ENCODE measurements around the gene TMCC2.
A peak's percentile ranks its signal among the peaks of the same experiment; 100 is the strongest.
"Not testable (repeated sequence)": the region's sequence is repeated elsewhere in the genome, so short reads cannot be mapped to it uniquely, and the experiment has no call there.

Gene TMCC2

GRCh38 chr1:205294175-205294917 lies 66.6 kb downstream of the TMCC2 start:
- H3K27ac ChIP-seq, result no peak overlapping the region
- TF ChIP-seq, protein P1, sequence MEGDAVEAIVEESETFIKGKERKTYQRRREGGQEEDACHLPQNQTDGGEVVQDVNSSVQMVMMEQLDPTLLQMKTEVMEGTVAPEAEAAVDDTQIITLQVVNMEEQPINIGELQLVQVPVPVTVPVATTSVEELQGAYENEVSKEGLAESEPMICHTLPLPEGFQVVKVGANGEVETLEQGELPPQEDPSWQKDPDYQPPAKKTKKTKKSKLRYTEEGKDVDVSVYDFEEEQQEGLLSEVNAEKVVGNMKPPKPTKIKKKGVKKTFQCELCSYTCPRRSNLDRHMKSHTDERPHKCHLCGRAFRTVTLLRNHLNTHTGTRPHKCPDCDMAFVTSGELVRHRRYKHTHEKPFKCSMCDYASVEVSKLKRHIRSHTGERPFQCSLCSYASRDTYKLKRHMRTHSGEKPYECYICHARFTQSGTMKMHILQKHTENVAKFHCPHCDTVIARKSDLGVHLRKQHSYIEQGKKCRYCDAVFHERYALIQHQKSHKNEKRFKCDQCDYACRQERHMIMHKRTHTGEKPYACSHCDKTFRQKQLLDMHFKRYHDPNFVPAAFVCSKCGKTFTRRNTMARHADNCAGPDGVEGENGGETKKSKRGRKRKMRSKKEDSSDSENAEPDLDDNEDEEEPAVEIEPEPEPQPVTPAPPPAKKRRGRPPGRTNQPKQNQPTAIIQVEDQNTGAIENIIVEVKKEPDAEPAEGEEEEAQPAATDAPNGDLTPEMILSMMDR (IDR thresholded peaks at IDR 0.05), result no peak
- TF ChIP-seq ZFX (IDR thresholded peaks at IDR 0.05; ENCODE audit: borderline replicate concordance), result no peak

- H3K27ac ChIP-seq, result no peak overlapping the region
- TF ChIP-seq, protein P1 (IDR thresholded peaks at IDR 0.05), result no peak
- TF ChIP-seq ZFX (IDR thresholded peaks at IDR 0.05; ENCODE audit: borderline replicate concordance), result no peak
Observed at GRCh38 chr1:205294934-205295333, 67.2 kb downstream of the TMCC2 start.

GRCh38 chr1:205296154-205296553 lies 68.4 kb downstream of the TMCC2 start:
- H3K27ac ChIP-seq, result no peak overlapping the region
- no peak for TF ChIP-seq ZFX (IDR thresholded peaks at IDR 0.05; ENCODE audit: borderline replicate concordance)
- TF ChIP-seq, protein P1 (IDR thresholded peaks at IDR 0.05), result no peak

GRCh38 chr1:205297546-205298177 lies 69.9 kb downstream of the TMCC2 start:
- H3K27ac ChIP-seq, result not testable (repeated sequence)

GRCh38 chr1:205298191-205298994 lies 70.6 kb downstream of the TMCC2 start:
- no peak overlapping the region for H3K27ac ChIP-seq
- TF ChIP-seq ZFX (IDR thresholded peaks at IDR 0.05; ENCODE audit: borderline replicate concordance), result no peak
- TF ChIP-seq, protein P1 (IDR thresholded peaks at IDR 0.05), result no peak

DNA sequence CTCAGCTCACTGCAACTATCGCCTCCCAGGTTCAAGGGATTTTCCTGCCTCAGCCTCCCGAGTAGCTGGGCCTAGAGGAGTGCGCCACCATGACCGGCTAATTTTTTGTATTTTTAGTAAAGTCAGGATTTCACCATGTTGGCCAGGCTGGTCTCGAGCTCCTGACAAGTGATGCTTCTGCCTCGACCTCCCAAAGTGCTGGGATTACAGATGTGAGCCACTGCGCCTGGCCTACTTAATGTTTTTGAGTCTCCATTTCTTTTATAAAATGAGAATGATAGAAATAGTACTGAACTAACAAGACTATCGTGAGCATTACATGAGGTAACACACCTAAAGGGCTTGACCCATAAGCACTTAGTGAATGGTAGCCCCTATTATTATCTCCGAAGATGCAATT lies 72.4 kb downstream of the TMCC2 start:
- peak overlapping the region; percentile 21; the same call in 1 of the 2 replicates for H3K27ac ChIP-seq
- TF ChIP-seq, protein P1 (IDR thresholded peaks at IDR 0.05), result no peak
- no peak for TF ChIP-seq ZFX (IDR thresholded peaks at IDR 0.05; ENCODE audit: borderline replicate concordance)

GRCh38 chr1:205301205-205301821 lies 73.6 kb downstream of the TMCC2 start:
- TF ChIP-seq, protein P1 (IDR thresholded peaks at IDR 0.05), result no peak
- no peak for TF ChIP-seq ZFX (IDR thresholded peaks at IDR 0.05; ENCODE audit: borderline replicate concordance)
- H3K27ac ChIP-seq, result peak overlapping the region; percentile 21; the same call in 1 of the 2 replicates
